B cell (primary cell): ENCODE measurements around the gene CIAO2B. TPM values are rescaled to one million over a fixed set of nuclear protein-coding genes. Genes with fewer than 3 reads are reported as not detected.
"Not testable (repeated sequence)": the region's sequence is repeated elsewhere in the genome, so short reads cannot be mapped to it uniquely, and the experiment has no call there.

ENCODE experiments used
- ATAC-seq: fragments of 200-7000 bp; cut with Tn5 transposase; one replicate; pipeline ENCODE4 v1.10.0; 2021; ENCODE audit warnings: low read depth, mild to moderate bottlenecking, moderate number of reproducible peaks, moderate library complexity
- CTCF ChIA-PET: fragments of 350-600 bp; sonication (Branson Sonifier 250); formaldehyde crosslinking; loops from one replicate; lab custom pipeline; 2021; ENCODE audit warnings: antibody characterized with exemption, inconsistent platforms; lab: Charles Lee
- POLR2A ChIA-PET: fragments of 350-600 bp; sonication (Branson Sonifier 250); formaldehyde crosslinking; loops from one replicate; lab custom pipeline; 2021; ENCODE audit warnings: antibody characterized with exemption; lab: Charles Lee
- DNase-seq: peaks from one replicate; pipeline ENCODE4 v3.0.0; 2013
- H2AFZ ChIP-seq: 2 replicates; pipeline ENCODE4 v1.6.1; 2012; ENCODE audit warnings: mild to moderate bottlenecking, low read depth, low read length; ENCODE audit not compliant: insufficient read depth, poor library complexity, severe bottlenecking
- H3K27ac ChIP-seq, 2 donors: 1 replicate in 1 of 2; 2 replicates in 1 of 2; pipeline ENCODE4 v1.5.1; 2012 to 2013; ENCODE audit warnings: low read length in 2 of 2, mild to moderate bottlenecking in 2 of 2, moderate library complexity in 1 of 2
- H3K27me3 ChIP-seq, 4 experiments: fragments of 200-600 bp in 1 of 4; sonication (generic) in 1 of 4; replicated peaks in 1 of 4; 1 replicate in 2 of 4; 2 replicates in 2 of 4; pipeline versions ENCODE4 v1.6.1 to v1.7.0; 2013 to 2016; ENCODE audit warnings: low read length in 3 of 4, mild to moderate bottlenecking in 2 of 4, mixed read lengths in 1 of 4, moderate library complexity in 1 of 4; ENCODE audit not compliant: insufficient read depth in 4 of 4, control insufficient read depth in 3 of 4; ENCODE audit errors: control extremely low read depth in 1 of 4
- H3K36me3 ChIP-seq, 2 experiments: replicated peaks in 1 of 2; 1 replicate in 1 of 2; 2 replicates in 1 of 2; pipeline versions ENCODE4 v1.6.1 to v1.7.1; 2013; ENCODE audit warnings: low read length in 1 of 2; ENCODE audit not compliant: insufficient read depth in 2 of 2, control insufficient read depth in 1 of 2; ENCODE audit errors: control extremely low read depth in 1 of 2, extremely low read depth in 1 of 2
- H3K4me1 ChIP-seq, 2 donors: fragments of 200-600 bp in 1 of 2; sonication (generic) in 1 of 2; 1 replicate in 1 of 2; 2 replicates in 1 of 2; pipeline versions ENCODE4 v1.5.1 to v1.6.1; 2013 to 2017; ENCODE audit warnings: low read length in 2 of 2; ENCODE audit not compliant: control insufficient read depth in 2 of 2, insufficient read depth in 2 of 2
- H3K4me2 ChIP-seq: replicated peaks from 2 replicates; pipeline ENCODE3; 2012; ENCODE audit warnings: mild to moderate bottlenecking, low read depth, low read length; ENCODE audit not compliant: poor library complexity, severe bottlenecking
- H3K4me3 ChIP-seq, 5 experiments: fragments of 200-600 bp in 1 of 5; sonication (generic) in 1 of 5; 1 replicate in 3 of 5; 2 replicates in 2 of 5; pipeline versions ENCODE4 v1.5.1 to v1.7.0; 2011 to 2016; ENCODE audit warnings: low read length in 4 of 5, mild to moderate bottlenecking in 4 of 5, low read depth in 2 of 5, control low read depth in 1 of 5, moderate library complexity in 1 of 5; ENCODE audit not compliant: insufficient read depth in 1 of 5; ENCODE audit errors: control extremely low read depth in 1 of 5, extremely low read depth in 1 of 5
- H3K79me2 ChIP-seq: fragments of 200-600 bp; sonication (generic); one replicate; pipeline ENCODE4 v1.6.0; 2016; ENCODE audit warnings: low read length; ENCODE audit not compliant: control insufficient read depth, insufficient read depth
- H3K9ac ChIP-seq: fragments of 200-600 bp; sonication (generic); 2 replicates; pipeline ENCODE4 v1.6.1; 2017; ENCODE audit warnings: mild to moderate bottlenecking, low read length, moderate library complexity
- H3K9me3 ChIP-seq, 3 donors: one replicate each; pipeline versions ENCODE4 v1.6.1 to v1.7.1; 2013; ENCODE audit warnings: low read length in 2 of 3; ENCODE audit not compliant: control insufficient read depth in 2 of 3, insufficient read depth in 1 of 3; ENCODE audit errors: control extremely low read depth in 1 of 3
- H4K20me1 ChIP-seq: 2 replicates; pipeline ENCODE4 v1.6.0; 2012; ENCODE audit warnings: mild to moderate bottlenecking, low read length; ENCODE audit not compliant: insufficient read depth, control insufficient read depth, poor library complexity, severe bottlenecking
- H3K27ac Mint-ChIP-seq: one replicate; pipeline ENCODE4 v1.8.0; 2021; ENCODE audit warnings: mixed read lengths
- H3K27me3 Mint-ChIP-seq: one replicate; pipeline ENCODE4 v1.8.0; 2021; ENCODE audit warnings: mixed read lengths
- H3K4me1 Mint-ChIP-seq: one replicate; pipeline ENCODE4 v1.8.0; 2021; ENCODE audit warnings: mixed read lengths
- H3K4me3 Mint-ChIP-seq: one replicate; pipeline ENCODE4 v1.8.0; 2021; ENCODE audit warnings: mixed read lengths
- H3K9me3 Mint-ChIP-seq: one replicate; pipeline ENCODE4 v1.8.0; 2022; ENCODE audit warnings: mixed read lengths; ENCODE audit not compliant: insufficient read depth
- CTCF ChIP-seq: fragments of 200-600 bp; IDR thresholded peaks from one replicate; pipeline ENCODE4 v1.8.0; 2022; ENCODE audit warnings: antibody characterized with exemption, mild to moderate bottlenecking
- EZH2 ChIP-seq: IDR thresholded peaks from 2 replicates; pipeline ENCODE4 v1.6.1; 2012; ENCODE audit warnings: borderline replicate concordance, low read depth, mild to moderate bottlenecking, moderate library complexity, low read length; ENCODE audit not compliant: insufficient read depth, poor library complexity, severe bottlenecking
- WGBS: methylation state at CpG from one replicate; pipeline ENCODE4 v1.1.5; 2013; ENCODE audit warnings: missing lambda C conversion rate; ENCODE audit not compliant: insufficient coverage; 5-methylcytosine and 5-hydroxymethylcytosine counted together
- intact Hi-C: fragments of 100-400 bp; cut with micrococcal nuclease; formaldehyde crosslinking; loops from one replicate; pipeline ENCODE4 v1.10.0; 2022
- polyA plus RNA-seq: library from polyadenylated mRNA; depleted of rRNA; stranded (reverse); fragments of >200 nt; gene quantifications from 2 replicates; pipeline ENCODE4 v1.2.3, GENCODE V29; 2012
- total RNA-seq, 2 donors: library from RNA; stranded (reverse); fragments of 120-200 nt in 1 of 2; gene quantifications; 1 replicate in 1 of 2; 2 replicates in 1 of 2; pipeline versions ENCODE4 v1.2.3 to v1.2.4, GENCODE V29; 2013 to 2022

CIAO2B gene
- total and polyA plus RNA-seq, 2 donors (not counting 1 experiment from before 2014, with no cell fraction given) = 60.6 to 159 TPM

GRCh38 chr16:66975302-66975893 lies 41.2 kb upstream of the CIAO2B start:
- Histone ChIP-seq H2AFZ (no peak overlapping the region), H3K4me2 (no peak overlapping the region), H3K4me3 (no peak overlapping the region), H3K4me1 (peaks cover 0 to 3% of the 10 kb centered on the region in 2 donors), H3K9ac (no peak overlapping the region), H3K27ac (no peak overlapping the region), H3K27me3 (peaks cover 0 to 13% (median 0%) of the 10 kb centered on the region in 4 experiments), H3K79me2 (no peaks in the 10 kb centered on the region), H3K36me3 (no peaks in the 10 kb centered on the region), H3K9me3 (no peaks in the 10 kb centered on the region), H4K20me1 (no peaks in the 10 kb centered on the region)
- 84% methylated on average over 6 of the region's 14 CpGs for WGBS
- no peak overlapping the region for H3K4me3 Mint-ChIP-seq
- ATAC-seq (no peak), DNase-seq (no peak)
- H3K4me1 Mint-ChIP-seq = peaks cover 1% of the 10 kb centered on the region
- POLR2A ChIA-PET = no interaction called here
- H3K9me3 Mint-ChIP-seq = no peaks in the 10 kb centered on the region
- intact Hi-C loops = no loop called here
- TF ChIP-seq CTCF = no peak
- TF ChIP-seq EZH2 = no peak
- CTCF ChIA-PET = interaction anchor here (0.9 to 2.2 kb wide), 6 partner anchors 126 to 491 kb away, joined by 3 to 10 read pairs (median 4); no protein-coding TSS in a partner anchor
- H3K27me3 Mint-ChIP-seq = peaks cover 16% of the 10 kb centered on the region
- H3K27ac Mint-ChIP-seq = no peak overlapping the region

- H3K4me1 ChIP-seq, H3K27ac Mint-ChIP-seq, H3K4me2 ChIP-seq, H3K4me3 ChIP-seq, H3K9me3 Mint-ChIP-seq, H3K9ac ChIP-seq, ATAC-seq, H4K20me1 ChIP-seq, H3K79me2 ChIP-seq, DNase-seq, intact Hi-C loops, H3K27ac ChIP-seq, H3K9me3 ChIP-seq, H3K4me3 Mint-ChIP-seq, H3K36me3 ChIP-seq, H2AFZ ChIP-seq, H3K4me1 Mint-ChIP-seq, POLR2A ChIA-PET: not testable (repeated sequence)
- peaks cover 16% of the 10 kb centered on the region for H3K27me3 Mint-ChIP-seq
- 35% methylated on average over 9 of the region's 11 CpGs for WGBS
- CTCF ChIA-PET = interaction anchor here (1.7 kb wide), 1 partner anchor 164 kb away, joined by 3 read pairs; no protein-coding TSS in a partner anchor
- H3K27me3 ChIP-seq = peaks cover 0 to 13% (median 0%) of the 10 kb centered on the region in 4 experiments
Observed at GRCh38 chr16:66974932-66975246, 40.7 kb upstream of the CIAO2B start.

GRCh38 chr16:66974156-66974931 lies 40.1 kb upstream of the CIAO2B start:
- H3K4me1 Mint-ChIP-seq, H4K20me1 ChIP-seq, H3K36me3 ChIP-seq, H2AFZ ChIP-seq, H3K4me1 ChIP-seq, H3K27ac ChIP-seq, H3K9ac ChIP-seq, H3K79me2 ChIP-seq, ATAC-seq, DNase-seq, H3K4me2 ChIP-seq, H3K4me3 Mint-ChIP-seq, intact Hi-C loops, POLR2A ChIA-PET, H3K27ac Mint-ChIP-seq, H3K9me3 ChIP-seq, H3K4me3 ChIP-seq, H3K9me3 Mint-ChIP-seq: not testable (repeated sequence)
- H3K27me3 Mint-ChIP-seq = peaks cover 16% of the 10 kb centered on the region
- CTCF ChIA-PET = interaction anchor here (1.1 to 1.7 kb wide), 2 partner anchors 46 to 164 kb away, joined by 3 read pairs; no protein-coding TSS in a partner anchor
- H3K27me3 ChIP-seq = peaks cover 0 to 13% (median 0%) of the 10 kb centered on the region in 4 experiments
- 96% methylated on average over 25 of the region's 32 CpGs for WGBS
